ENCODE measurements around the gene PCBD1. TPM values are rescaled to one million over a fixed set of nuclear protein-coding genes. Genes with fewer than 3 reads are reported as not detected.

Gene PCBD1
- total and polyA plus RNA-seq, 2 experiments from 2014 or later: 33.3 to 78.5 TPM

GRCh38 chr10:70891627-70892026, 3.3 kb upstream of the PCBD1 start:
- H3K27ac ChIP-seq (ENCODE audit: low read depth): no peak overlapping the region
- H2AFZ ChIP-seq: no peak overlapping the region
- Mint-ChIP-seq H3K27ac (no peak overlapping the region), H3K27me3 (ENCODE audit: insufficient read depth, low read depth, poor library complexity) (peaks cover 4% of the 10 kb centered on the region), H3K9me3 (peaks cover 12% of the 10 kb centered on the region), H3K4me3 (no peak overlapping the region), H3K36me3 (ENCODE audit: low read depth) (no peaks in the 10 kb centered on the region), H3K4me1 (peaks cover 45% of the 10 kb centered on the region)
- H3K36me3 ChIP-seq (ENCODE audit: insufficient read depth): no peaks in the 10 kb centered on the region
- H3K79me2 ChIP-seq (replicated peaks; ENCODE audit: insufficient read depth): no peaks in the 10 kb centered on the region
- peak; percentile 28 for DNase-seq (ENCODE audit: low spot score)
- no peaks in the 10 kb centered on the region for H3F3A ChIP-seq (replicated peaks; ENCODE audit: low read depth)
- H3K4me1 ChIP-seq (ENCODE audit: insufficient read depth): peaks cover 30% of the 10 kb centered on the region
- H3K27me3 ChIP-seq (ENCODE audit: insufficient read depth): no peaks in the 10 kb centered on the region
- no peak overlapping the region for H3K4me2 ChIP-seq
- no peak for TF ChIP-seq EZH2phosphoT487 (IDR thresholded peaks at IDR 0.05; ENCODE audit: unreplicated experiment)
- TF ChIP-seq POLR2AphosphoS5 (IDR thresholded peaks at IDR 0.05; ENCODE audit: low read depth): no peak
- TF ChIP-seq ZNF114 (CRISPR knock-in tag; IDR thresholded peaks at IDR 0.05): no peak
- no peak for TF ChIP-seq NANOG (IDR thresholded peaks at IDR 0.05; ENCODE audit: borderline replicate concordance)
- no peak for TF ChIP-seq ZNF331 (CRISPR knock-in tag; IDR thresholded peaks at IDR 0.05; ENCODE audit: low read depth)
- no peak for TF ChIP-seq ZNF462 (CRISPR knock-in tag; IDR thresholded peaks at IDR 0.05)
- TF ChIP-seq ETS1 (IDR thresholded peaks at IDR 0.05): no peak
- TF ChIP-seq STAT1 (IDR thresholded peaks at IDR 0.05; ENCODE audit: unreplicated experiment): no peak
- no peak for TF ChIP-seq JUNB (IDR thresholded peaks at IDR 0.05; ENCODE audit: unreplicated experiment)
- no peak for TF ChIP-seq CREB1 (CRISPR knock-in tag; IDR thresholded peaks at IDR 0.05; ENCODE audit: low read depth)
- TF ChIP-seq EZH2 (IDR thresholded peaks at IDR 0.05; ENCODE audit: low read depth, unreplicated experiment): no peak
- no peak for TF ChIP-seq CTCF (conservative IDR thresholded peaks at IDR 0.05; ENCODE audit: low read depth in 2 of 2)
- TF ChIP-seq REST (IDR thresholded peaks at IDR 0.05; ENCODE audit: unreplicated experiment): no peak
- no peak overlapping the region for H3K4me3 ChIP-seq
- ATAC-seq: no peak
- H4K20me1 ChIP-seq (replicated peaks; ENCODE audit: insufficient read depth): no peaks in the 10 kb centered on the region
- no peaks in the 10 kb centered on the region for H3K9me2 ChIP-seq (ENCODE audit: insufficient read depth)

Data from GM23338 (cell line).